Lung (tissue), 12 donors: ENCODE measurements around the gene FAM98B. TPM values are rescaled to one million over a fixed set of nuclear protein-coding genes. Genes with fewer than 3 reads are reported as not detected.
A peak's percentile ranks its signal among the peaks of the same experiment; 100 is the strongest.

Experiments used
- ATAC-seq: fragments of 200-7000 bp; cut with Tn5 transposase; one replicate; pipeline ENCODE4 v1.9.1; 2020; ENCODE audit warnings: moderate number of reproducible peaks; ENCODE audit not compliant: insufficient read depth, low FRiP score
- DNase-seq, 3 donors: peaks; one replicate each; pipeline ENCODE4 v3.0.0-alpha.2; 2013 to 2017
- H3K27ac ChIP-seq, 2 donors: one replicate each; pipeline ENCODE4 v1.5.1; 2013; ENCODE audit warnings: mild to moderate bottlenecking in 2 of 2, moderate library complexity in 2 of 2, control low read depth in 1 of 2, inconsistent platforms in 1 of 2, low read depth in 1 of 2, low read length in 1 of 2
- H3K27me3 ChIP-seq, 3 donors: one replicate each; pipeline ENCODE4 v1.5.1; 2013; ENCODE audit warnings: low read length in 2 of 3; ENCODE audit not compliant: control insufficient read depth in 3 of 3, insufficient read depth in 3 of 3
- H3K36me3 ChIP-seq, 4 donors: one replicate each; pipeline ENCODE4 v1.5.1; 2013; ENCODE audit warnings: low read length in 4 of 4, mild to moderate bottlenecking in 1 of 4, moderate library complexity in 1 of 4; ENCODE audit not compliant: control insufficient read depth in 4 of 4, insufficient read depth in 4 of 4
- H3K4me1 ChIP-seq, 5 donors: one replicate each; pipeline ENCODE4 v1.5.1; 2013; ENCODE audit warnings: low read length in 5 of 5, mild to moderate bottlenecking in 2 of 5, moderate library complexity in 1 of 5; ENCODE audit not compliant: control insufficient read depth in 5 of 5, insufficient read depth in 5 of 5
- H3K4me3 ChIP-seq: one replicate; pipeline ENCODE4 v1.5.1; 2013; ENCODE audit warnings: mild to moderate bottlenecking, control low read depth, moderate library complexity
- H3K9ac ChIP-seq, 2 donors: one replicate each; pipeline ENCODE4 v1.5.1; 2013; ENCODE audit warnings: low read length in 2 of 2, control low read depth in 1 of 2; ENCODE audit not compliant: insufficient read depth in 1 of 2
- H3K9me3 ChIP-seq, 4 donors: one replicate each; pipeline ENCODE4 v1.5.1; 2013; ENCODE audit warnings: low read length in 3 of 4, mild to moderate bottlenecking in 1 of 4, moderate library complexity in 1 of 4; ENCODE audit not compliant: control insufficient read depth in 4 of 4, insufficient read depth in 3 of 4
- CTCF ChIP-seq: IDR thresholded peaks from 2 replicates; pipeline ENCODE4 v1.5.1; 2012; ENCODE audit warnings: mild to moderate bottlenecking; ENCODE audit errors: control extremely low read depth, extremely low read depth
- WGBS, 2 donors: extraction: QIAGEN DNeasy Blood & Tissue Kit; methylation state at CpG; one replicate each; pipeline ENCODE4 v1.1.7; 2013; 5-methylcytosine and 5-hydroxymethylcytosine counted together
- polyA plus RNA-seq, 2 donors: library from polyadenylated mRNA; stranded (reverse); fragments of 200-250 nt; gene quantifications; one replicate each; pipeline ENCODE4 v1.2.1, GENCODE V29; 2013
- total RNA-seq, 2 donors: library from RNA; depleted of rRNA in 1 of 2; stranded (reverse); fragments of >200 nt in 1 of 2; gene quantifications; one replicate each; pipeline ENCODE4 v1.2.1, GENCODE V29; 2014 to 2021
- donor health status: control.
- donor health status: control.
- donor health status: Bipolar disorder and iron deficiency.
- donor health status: healthy.
- donor health status: DM: yes; HTN: yes; CAD: no.

FAM98B gene
- total and polyA plus RNA-seq, 4 donors = 6.9 to 30.3 (median 9.1) TPM

- no peaks in the 10 kb centered on the region for H3K36me3 ChIP-seq
- no peaks in the 10 kb centered on the region for H3K9me3 ChIP-seq
- H3K4me1 ChIP-seq = peaks cover 0 to 17% (median 7%) of the 10 kb centered on the region in 5 donors
- H3K9ac ChIP-seq = peak overlapping the region; percentile 90 to 95
- H3K27me3 ChIP-seq = peaks cover 0 to 2% (median 0%) of the 10 kb centered on the region in 3 donors
- 0% methylated on average over 12 of the region's 12 CpGs for WGBS, 2 donors
- DNase-seq = no peak
- H3K27ac ChIP-seq = peak overlapping the region; percentile 96 to 98
- TF ChIP-seq CTCF = no peak
- H3K4me3 ChIP-seq = peak overlapping the region; percentile 98
- ATAC-seq = no peak
These were observed 766 bp downstream of the FAM98B start for GRCh38 chr15:38454696-38455090.

DNA sequence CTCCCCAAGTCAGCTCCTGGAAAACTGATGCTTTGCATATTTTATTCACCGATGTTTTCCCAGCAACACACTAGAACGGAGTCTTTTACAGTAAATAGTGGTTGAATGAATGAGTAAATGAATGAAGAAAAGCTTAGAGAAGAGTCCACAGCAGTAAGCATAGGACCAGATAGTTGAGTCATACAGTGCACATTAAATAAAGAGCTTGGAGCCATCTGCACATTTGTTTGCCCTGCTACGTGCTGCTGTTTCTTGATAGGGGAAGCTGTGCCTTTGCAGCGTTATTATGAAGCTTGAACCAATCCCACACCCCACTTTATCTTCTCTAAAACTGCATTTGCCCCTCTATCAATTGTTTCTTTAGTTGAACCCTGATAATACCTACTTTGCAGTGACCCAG lies 1.2 kb downstream of the FAM98B start:
- Histone ChIP-seq H3K9me3 (no peaks in the 10 kb centered on the region), H3K27ac (no peak overlapping the region), H3K27me3 (peaks cover 0 to 2% (median 0%) of the 10 kb centered on the region in 3 donors), H3K4me1 (peaks cover 0 to 17% (median 7%) of the 10 kb centered on the region in 5 donors), H3K9ac (peak overlapping the region; percentile 90 to 95), H3K4me3 (peak overlapping the region; percentile 98), H3K36me3 (no peaks in the 10 kb centered on the region)
- WGBS, 2 donors = 4 to 6% methylated on average over 4 of the region's 4 CpGs
- DNase-seq = peak in 1 of 3 donors; percentile 4
- ATAC-seq = no peak
- no peak for TF ChIP-seq CTCF

GRCh38 chr15:38458646-38459045 lies 4.7 kb downstream of the FAM98B start:
- no peak overlapping the region for H3K9ac ChIP-seq
- TF ChIP-seq CTCF = no peak
- ATAC-seq (no peak), DNase-seq (no peak)
- 95 to 97% methylated on average over 5 of the region's 5 CpGs for WGBS, 2 donors
- no peak overlapping the region for H3K4me3 ChIP-seq
- H3K27ac ChIP-seq = no peak overlapping the region
- no peaks in the 10 kb centered on the region for H3K36me3 ChIP-seq
- peaks cover 0 to 13% (median 7%) of the 10 kb centered on the region in 5 donors for H3K4me1 ChIP-seq
- no peaks in the 10 kb centered on the region for H3K27me3 ChIP-seq
- no peaks in the 10 kb centered on the region for H3K9me3 ChIP-seq

DNA sequence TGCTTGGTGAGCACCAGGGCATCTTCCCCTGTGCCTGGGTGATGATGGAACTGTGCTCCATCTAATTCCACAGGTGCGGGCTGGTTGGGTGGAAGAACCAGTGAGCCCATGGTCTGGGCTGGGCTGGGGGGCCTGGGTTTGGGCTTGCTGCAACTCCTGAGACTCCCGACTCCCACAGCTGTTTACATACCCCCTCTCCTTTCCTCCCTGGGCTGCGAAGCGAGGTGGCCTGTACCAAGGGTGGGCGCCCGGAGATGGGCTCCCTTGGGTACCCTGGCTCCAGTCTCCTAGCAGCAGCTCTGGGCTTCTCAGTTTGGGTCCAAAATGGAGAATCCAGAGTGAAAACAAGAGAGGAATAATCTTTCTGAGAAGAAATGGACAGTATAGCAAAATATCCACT lies 5.6 kb downstream of the FAM98B start:
- DNase-seq (no peak), ATAC-seq (no peak)
- H3K4me1 ChIP-seq = peaks cover 0 to 13% (median 7%) of the 10 kb centered on the region in 5 donors
- H3K9me3 ChIP-seq = no peaks in the 10 kb centered on the region
- TF ChIP-seq CTCF = no peak
- H3K27ac ChIP-seq = no peak overlapping the region
- WGBS, 2 donors = 90 to 95% methylated on average over 6 of the region's 6 CpGs
- H3K4me3 ChIP-seq = no peak overlapping the region
- no peaks in the 10 kb centered on the region for H3K27me3 ChIP-seq
- H3K9ac ChIP-seq = no peak overlapping the region
- H3K36me3 ChIP-seq = no peaks in the 10 kb centered on the region
